B cell (primary cell): ENCODE measurements around the gene MPPE1. TPM values are rescaled to one million over a fixed set of nuclear protein-coding genes. Genes with fewer than 3 reads are reported as not detected.

Experiments used
- ATAC-seq: fragments of 200-7000 bp; cut with Tn5 transposase; one replicate; pipeline ENCODE4 v1.10.0; 2021; ENCODE audit warnings: low read depth, mild to moderate bottlenecking, moderate number of reproducible peaks, moderate library complexity
- CTCF ChIA-PET: fragments of 350-600 bp; sonication (Branson Sonifier 250); formaldehyde crosslinking; loops from one replicate; lab custom pipeline; 2021; ENCODE audit warnings: antibody characterized with exemption, inconsistent platforms; lab: Charles Lee
- POLR2A ChIA-PET: fragments of 350-600 bp; sonication (Branson Sonifier 250); formaldehyde crosslinking; loops from one replicate; lab custom pipeline; 2021; ENCODE audit warnings: antibody characterized with exemption; lab: Charles Lee
- DNase-seq: peaks from one replicate; pipeline ENCODE4 v3.0.0; 2013
- H2AFZ ChIP-seq: 2 replicates; pipeline ENCODE4 v1.6.1; 2012; ENCODE audit warnings: mild to moderate bottlenecking, low read depth, low read length; ENCODE audit not compliant: insufficient read depth, poor library complexity, severe bottlenecking
- H3K27ac ChIP-seq, 2 donors: 1 replicate in 1 of 2; 2 replicates in 1 of 2; pipeline ENCODE4 v1.5.1; 2012 to 2013; ENCODE audit warnings: low read length in 2 of 2, mild to moderate bottlenecking in 2 of 2, moderate library complexity in 1 of 2
- H3K27me3 ChIP-seq, 4 experiments: fragments of 200-600 bp in 1 of 4; sonication (generic) in 1 of 4; replicated peaks in 1 of 4; 1 replicate in 2 of 4; 2 replicates in 2 of 4; pipeline versions ENCODE4 v1.6.1 to v1.7.0; 2013 to 2016; ENCODE audit warnings: low read length in 3 of 4, mild to moderate bottlenecking in 2 of 4, mixed read lengths in 1 of 4, moderate library complexity in 1 of 4; ENCODE audit not compliant: insufficient read depth in 4 of 4, control insufficient read depth in 3 of 4; ENCODE audit errors: control extremely low read depth in 1 of 4
- H3K36me3 ChIP-seq, 2 experiments: replicated peaks in 1 of 2; 1 replicate in 1 of 2; 2 replicates in 1 of 2; pipeline versions ENCODE4 v1.6.1 to v1.7.1; 2013; ENCODE audit warnings: low read length in 1 of 2; ENCODE audit not compliant: insufficient read depth in 2 of 2, control insufficient read depth in 1 of 2; ENCODE audit errors: control extremely low read depth in 1 of 2, extremely low read depth in 1 of 2
- H3K4me1 ChIP-seq, 2 donors: fragments of 200-600 bp in 1 of 2; sonication (generic) in 1 of 2; 1 replicate in 1 of 2; 2 replicates in 1 of 2; pipeline versions ENCODE4 v1.5.1 to v1.6.1; 2013 to 2017; ENCODE audit warnings: low read length in 2 of 2; ENCODE audit not compliant: control insufficient read depth in 2 of 2, insufficient read depth in 2 of 2
- H3K4me2 ChIP-seq: replicated peaks from 2 replicates; pipeline ENCODE3; 2012; ENCODE audit warnings: mild to moderate bottlenecking, low read depth, low read length; ENCODE audit not compliant: poor library complexity, severe bottlenecking
- H3K4me3 ChIP-seq, 5 experiments: fragments of 200-600 bp in 1 of 5; sonication (generic) in 1 of 5; 1 replicate in 3 of 5; 2 replicates in 2 of 5; pipeline versions ENCODE4 v1.5.1 to v1.7.0; 2011 to 2016; ENCODE audit warnings: low read length in 4 of 5, mild to moderate bottlenecking in 4 of 5, low read depth in 2 of 5, control low read depth in 1 of 5, moderate library complexity in 1 of 5; ENCODE audit not compliant: insufficient read depth in 1 of 5; ENCODE audit errors: control extremely low read depth in 1 of 5, extremely low read depth in 1 of 5
- H3K79me2 ChIP-seq: fragments of 200-600 bp; sonication (generic); one replicate; pipeline ENCODE4 v1.6.0; 2016; ENCODE audit warnings: low read length; ENCODE audit not compliant: control insufficient read depth, insufficient read depth
- H3K9ac ChIP-seq: fragments of 200-600 bp; sonication (generic); 2 replicates; pipeline ENCODE4 v1.6.1; 2017; ENCODE audit warnings: mild to moderate bottlenecking, low read length, moderate library complexity
- H3K9me3 ChIP-seq, 3 donors: one replicate each; pipeline versions ENCODE4 v1.6.1 to v1.7.1; 2013; ENCODE audit warnings: low read length in 2 of 3; ENCODE audit not compliant: control insufficient read depth in 2 of 3, insufficient read depth in 1 of 3; ENCODE audit errors: control extremely low read depth in 1 of 3
- H4K20me1 ChIP-seq: 2 replicates; pipeline ENCODE4 v1.6.0; 2012; ENCODE audit warnings: mild to moderate bottlenecking, low read length; ENCODE audit not compliant: insufficient read depth, control insufficient read depth, poor library complexity, severe bottlenecking
- H3K27ac Mint-ChIP-seq: one replicate; pipeline ENCODE4 v1.8.0; 2021; ENCODE audit warnings: mixed read lengths
- H3K27me3 Mint-ChIP-seq: one replicate; pipeline ENCODE4 v1.8.0; 2021; ENCODE audit warnings: mixed read lengths
- H3K4me1 Mint-ChIP-seq: one replicate; pipeline ENCODE4 v1.8.0; 2021; ENCODE audit warnings: mixed read lengths
- H3K4me3 Mint-ChIP-seq: one replicate; pipeline ENCODE4 v1.8.0; 2021; ENCODE audit warnings: mixed read lengths
- H3K9me3 Mint-ChIP-seq: one replicate; pipeline ENCODE4 v1.8.0; 2022; ENCODE audit warnings: mixed read lengths; ENCODE audit not compliant: insufficient read depth
- EZH2 ChIP-seq: IDR thresholded peaks from 2 replicates; pipeline ENCODE4 v1.6.1; 2012; ENCODE audit warnings: borderline replicate concordance, low read depth, mild to moderate bottlenecking, moderate library complexity, low read length; ENCODE audit not compliant: insufficient read depth, poor library complexity, severe bottlenecking
- WGBS: methylation state at CpG from one replicate; pipeline ENCODE4 v1.1.5; 2013; ENCODE audit warnings: missing lambda C conversion rate; ENCODE audit not compliant: insufficient coverage; 5-methylcytosine and 5-hydroxymethylcytosine counted together
- intact Hi-C: fragments of 100-400 bp; cut with micrococcal nuclease; formaldehyde crosslinking; loops from one replicate; pipeline ENCODE4 v1.10.0; 2022
- polyA plus RNA-seq: library from polyadenylated mRNA; depleted of rRNA; stranded (reverse); fragments of >200 nt; gene quantifications from 2 replicates; pipeline ENCODE4 v1.2.3, GENCODE V29; 2012
- total RNA-seq, 2 donors: library from RNA; stranded (reverse); fragments of 120-200 nt in 1 of 2; gene quantifications; 1 replicate in 1 of 2; 2 replicates in 1 of 2; pipeline versions ENCODE4 v1.2.3 to v1.2.4, GENCODE V29; 2013 to 2022
- TF ChIP-seq, protein P1 (sequence below): fragments of 200-600 bp; IDR thresholded peaks from one replicate; pipeline ENCODE4 v1.8.0; 2022; ENCODE audit warnings: antibody characterized with exemption, mild to moderate bottlenecking

The MPPE1 gene
- total and polyA plus RNA-seq, 2 donors (not counting 1 experiment from before 2014, with no cell fraction given) = 51.1 to 57.5 TPM

DNA sequence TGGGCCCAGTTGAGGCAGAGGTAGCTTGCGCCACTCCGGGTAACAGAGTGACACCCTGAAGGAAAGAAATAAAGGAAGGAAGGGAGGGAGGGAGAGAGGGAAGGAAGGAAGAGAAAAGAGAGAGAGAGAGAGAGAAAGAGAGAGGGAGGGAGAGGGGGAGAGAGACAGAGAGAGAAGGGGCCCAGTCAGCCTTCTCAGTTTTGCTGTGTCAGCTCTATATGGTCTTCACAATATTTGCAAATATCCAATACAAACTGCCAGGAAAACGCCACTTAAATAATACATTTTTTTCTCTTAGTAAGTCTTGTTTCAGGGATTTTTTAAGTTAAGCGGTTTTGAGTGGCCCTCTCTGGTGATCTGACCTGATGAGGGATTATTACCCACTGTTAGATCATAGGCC, 62.5 kb downstream of the MPPE1 start:
- CTCF ChIA-PET = interaction anchor here (1.3 kb wide), 1 partner anchor 10 kb away, joined by 3 read pairs; no protein-coding TSS in a partner anchor
- no peaks in the 10 kb centered on the region for H3K27me3 Mint-ChIP-seq
- intact Hi-C loops = no loop called here
- Histone ChIP-seq H3K79me2 (no peaks in the 10 kb centered on the region), H3K9me3 (no peaks in the 10 kb centered on the region), H3K4me2 (no peak overlapping the region), H4K20me1 (no peaks in the 10 kb centered on the region), H3K4me1 (peaks cover 9 to 10% of the 10 kb centered on the region in 2 donors), H3K9ac (no peak overlapping the region), H3K27me3 (peaks cover 0 to 2% (median 0%) of the 10 kb centered on the region in 4 experiments), H3K36me3 (no peaks in the 10 kb centered on the region), H3K4me3 (no peak overlapping the region), H3K27ac (no peak overlapping the region), H2AFZ (no peak overlapping the region)
- ATAC-seq = no peak
- no peak overlapping the region for H3K4me3 Mint-ChIP-seq
- POLR2A ChIA-PET = no interaction called here
- WGBS = 93% methylated on average over 2 of the region's 4 CpGs
- no peak for TF ChIP-seq EZH2
- TF ChIP-seq, protein P1, sequence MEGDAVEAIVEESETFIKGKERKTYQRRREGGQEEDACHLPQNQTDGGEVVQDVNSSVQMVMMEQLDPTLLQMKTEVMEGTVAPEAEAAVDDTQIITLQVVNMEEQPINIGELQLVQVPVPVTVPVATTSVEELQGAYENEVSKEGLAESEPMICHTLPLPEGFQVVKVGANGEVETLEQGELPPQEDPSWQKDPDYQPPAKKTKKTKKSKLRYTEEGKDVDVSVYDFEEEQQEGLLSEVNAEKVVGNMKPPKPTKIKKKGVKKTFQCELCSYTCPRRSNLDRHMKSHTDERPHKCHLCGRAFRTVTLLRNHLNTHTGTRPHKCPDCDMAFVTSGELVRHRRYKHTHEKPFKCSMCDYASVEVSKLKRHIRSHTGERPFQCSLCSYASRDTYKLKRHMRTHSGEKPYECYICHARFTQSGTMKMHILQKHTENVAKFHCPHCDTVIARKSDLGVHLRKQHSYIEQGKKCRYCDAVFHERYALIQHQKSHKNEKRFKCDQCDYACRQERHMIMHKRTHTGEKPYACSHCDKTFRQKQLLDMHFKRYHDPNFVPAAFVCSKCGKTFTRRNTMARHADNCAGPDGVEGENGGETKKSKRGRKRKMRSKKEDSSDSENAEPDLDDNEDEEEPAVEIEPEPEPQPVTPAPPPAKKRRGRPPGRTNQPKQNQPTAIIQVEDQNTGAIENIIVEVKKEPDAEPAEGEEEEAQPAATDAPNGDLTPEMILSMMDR = no peak
- H3K4me1 Mint-ChIP-seq = peaks cover 11% of the 10 kb centered on the region
- no peak overlapping the region for H3K27ac Mint-ChIP-seq
- no peaks in the 10 kb centered on the region for H3K9me3 Mint-ChIP-seq
- DNase-seq = no peak

DNA sequence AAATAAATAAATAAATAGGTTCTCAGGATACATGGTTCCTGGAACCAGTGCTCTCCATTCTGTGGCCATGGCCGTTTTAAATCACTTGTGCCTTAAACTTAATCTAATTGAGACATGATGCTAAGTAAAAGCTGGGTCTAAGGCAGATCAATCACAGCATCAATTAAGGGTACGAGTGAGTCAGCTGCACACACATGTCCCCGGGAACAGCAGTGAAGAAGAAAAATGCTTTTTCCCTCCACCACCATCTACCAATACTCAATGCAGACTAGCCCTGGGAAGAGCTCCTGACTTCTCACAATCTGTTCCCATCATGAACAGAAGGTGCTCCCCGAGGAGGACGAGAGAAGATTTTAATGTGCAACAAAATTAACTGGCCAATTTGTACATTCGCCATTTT, 63.7 kb downstream of the MPPE1 start:
- CTCF ChIA-PET = no interaction called here

More for the DNA sequence above, 63.7 kb downstream of the MPPE1 start:
- Histone ChIP-seq H3K27me3 (peaks cover 0 to 2% (median 0%) of the 10 kb centered on the region in 4 experiments), H2AFZ (no peak overlapping the region), H3K27ac (no peak overlapping the region), H4K20me1 (no peaks in the 10 kb centered on the region), H3K9me3 (no peaks in the 10 kb centered on the region), H3K4me1 (no peaks in the 10 kb centered on the region), H3K36me3 (no peaks in the 10 kb centered on the region), H3K9ac (no peak overlapping the region), H3K4me3 (no peak overlapping the region), H3K4me2 (no peak overlapping the region), H3K79me2 (no peaks in the 10 kb centered on the region)
- DNase-seq (no peak), ATAC-seq (no peak)
- Mint-ChIP-seq H3K27me3 (no peaks in the 10 kb centered on the region), H3K4me3 (no peak overlapping the region), H3K9me3 (no peaks in the 10 kb centered on the region), H3K4me1 (no peaks in the 10 kb centered on the region), H3K27ac (no peak overlapping the region)
- 95% methylated on average over 3 of the region's 6 CpGs for WGBS
- intact Hi-C loops = no loop called here
- POLR2A ChIA-PET = no interaction called here
- TF ChIP-seq, protein P1 = no peak
- no peak for TF ChIP-seq EZH2
